Activated CD8-positive, alpha-beta memory T cell treated with anti-CD3 and anti-CD28 coated beads, Interleukin-2, amount 50 U/mL, for 24 hours (primary cell): ENCODE results near the gene PLEKHH1.

Experiments
- DNase-seq: peaks from one replicate; pipeline ENCODE4 v3.0.0-alpha.2; 2020; ENCODE audit errors: extremely low read depth

Gene PLEKHH1

GRCh38 chr14:67532998-67533753 lies at the start of gene PLEKHH1:
TSS of gene PLEKHH1 (plus strand) at chr14:67533290. CDS start at chr14:67541868, 8,578 bp downstream.
- DNase-seq, result peak; percentile 14

- DNase-seq, result no peak
Measured at GRCh38 chr14:67483579-67484285, 49.4 kb upstream of the PLEKHH1 start.

GRCh38 chr14:67485501-67486095 lies 47.5 kb upstream of the PLEKHH1 start:
- DNase-seq, result no peak

- DNase-seq, result no peak
Measured at GRCh38 chr14:67486890-67487289, 46.2 kb upstream of the PLEKHH1 start.

GRCh38 chr14:67487332-67487731 lies 45.8 kb upstream of the PLEKHH1 start:
- DNase-seq, result no peak

- peak; percentile 47 for DNase-seq
Measured at GRCh38 chr14:67487937-67488893, 44.9 kb upstream of the PLEKHH1 start, which contains the start of gene TMEM229B. TSS of gene TMEM229B (minus strand) at chr14:67488721. CDS start at chr14:67473923, 14,798 bp downstream.

GRCh38 chr14:67490196-67490595 lies 42.9 kb upstream of the PLEKHH1 start:
- DNase-seq, result no peak

GRCh38 chr14:67491285-67491684 lies 41.8 kb upstream of the PLEKHH1 start:
- DNase-seq, result no peak

GRCh38 chr14:67491741-67492507 lies 41.2 kb upstream of the PLEKHH1 start:
- DNase-seq, result no peak

GRCh38 chr14:67492538-67492937 lies 40.6 kb upstream of the PLEKHH1 start:
- DNase-seq, result no peak

GRCh38 chr14:67493092-67493717 lies 39.9 kb upstream of the PLEKHH1 start:
- no peak for DNase-seq

- DNase-seq, result no peak
Measured at GRCh38 chr14:67495827-67496226, 37.3 kb upstream of the PLEKHH1 start.

- no peak for DNase-seq
Measured at GRCh38 chr14:67497216-67497615, 35.9 kb upstream of the PLEKHH1 start.

- DNase-seq, result no peak
Measured at GRCh38 chr14:67497716-67498115, 35.4 kb upstream of the PLEKHH1 start.

GRCh38 chr14:67500981-67501380 lies 32.1 kb upstream of the PLEKHH1 start:
- no peak for DNase-seq

- DNase-seq, result no peak
Measured at GRCh38 chr14:67501670-67502069, 31.4 kb upstream of the PLEKHH1 start.

GRCh38 chr14:67502867-67503266 lies 30.2 kb upstream of the PLEKHH1 start:
- no peak for DNase-seq

- DNase-seq, result no peak
Measured at GRCh38 chr14:67503331-67503730, 29.8 kb upstream of the PLEKHH1 start.

GRCh38 chr14:67505254-67505653 lies 27.8 kb upstream of the PLEKHH1 start:
- DNase-seq, result no peak

GRCh38 chr14:67508956-67509355 lies 24.1 kb upstream of the PLEKHH1 start:
- no peak for DNase-seq
